HG03432 (cell line): ENCODE measurements around the gene SCYGR4.
A peak's percentile ranks its signal among the peaks of the same experiment; 100 is the strongest.
"Not testable (repeated sequence)": the region's sequence is repeated elsewhere in the genome, so short reads cannot be mapped to it uniquely, and the experiment has no call there.

Experiments used
- ATAC-seq: cut with Tn5 transposase; IDR thresholded peaks from one replicate; pipeline ENCODE4 v1.9.1; 2021; ENCODE audit warnings: mild to moderate bottlenecking, moderate library complexity; ENCODE audit not compliant: unreplicated experiment

SCYGR4 gene, protein sequence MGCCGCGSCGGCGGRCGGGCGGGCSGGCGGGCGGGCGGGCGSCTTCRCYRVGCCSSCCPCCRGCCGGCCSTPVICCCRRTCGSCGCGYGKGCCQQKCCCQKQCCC

GRCh38 chr2:227617316-227618230 lies at the start of gene SCYGR4:
Gene SCYGR4, plus strand, starts transcription at chr2:227617498. Its CDS starts 0 bp downstream, at chr2:227617498.
- ATAC-seq, result no peak

DNA sequence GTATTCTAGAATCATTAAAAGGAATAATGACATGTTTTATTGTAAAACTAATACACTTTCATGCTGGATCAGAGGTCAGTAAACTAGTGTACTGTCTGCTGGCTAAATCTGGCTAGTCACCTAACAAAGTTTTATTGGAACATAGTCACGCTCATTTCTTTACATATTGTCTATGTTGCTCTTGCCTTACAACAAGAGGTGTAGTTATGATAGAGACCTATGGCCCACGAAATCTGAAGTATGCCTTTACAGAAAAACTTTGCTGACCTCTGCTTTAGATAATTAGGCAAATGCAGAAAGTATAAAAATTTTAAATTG lies 48.5 kb upstream of the SCYGR4 start:
- ATAC-seq, result no peak

GRCh38 chr2:227570615-227571014 lies 46.7 kb upstream of the SCYGR4 start:
- no peak for ATAC-seq

DNA sequence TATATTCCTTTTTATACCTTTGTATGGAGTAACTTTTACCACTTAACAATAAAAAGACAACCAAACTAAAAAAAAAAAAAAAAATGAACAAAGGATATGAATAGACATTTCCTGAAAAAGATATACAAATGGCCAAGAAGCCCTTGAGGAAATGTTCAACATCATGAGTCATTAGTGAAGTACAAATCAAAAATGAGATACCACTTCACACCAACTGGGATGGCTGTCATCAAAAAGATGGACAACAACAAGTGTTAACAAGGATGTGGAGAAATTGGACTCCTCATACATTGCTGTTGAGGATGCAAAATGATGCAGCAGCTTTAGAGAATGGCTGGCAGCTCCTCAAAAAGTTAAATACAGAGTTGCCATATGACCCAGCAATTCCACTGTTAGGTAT lies 41.2 kb upstream of the SCYGR4 start:
- ATAC-seq, result no peak

DNA sequence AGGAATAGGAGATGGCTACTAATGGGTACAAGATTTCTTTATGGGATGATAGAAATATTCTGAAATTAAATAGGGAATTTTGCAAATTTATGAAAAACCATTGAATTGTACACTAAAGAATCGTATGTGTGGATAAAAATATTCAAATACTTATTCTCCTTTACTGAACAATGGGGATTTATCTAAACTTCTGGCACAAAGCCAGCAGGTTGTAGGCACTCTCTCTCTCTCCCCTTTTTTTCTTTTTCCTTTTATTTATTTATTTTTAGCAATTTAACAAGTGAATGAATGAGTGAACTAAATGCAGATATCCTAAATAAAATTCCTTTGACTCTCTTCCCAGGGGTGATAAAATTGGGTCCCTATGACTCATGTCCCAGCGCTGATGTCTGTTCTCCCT lies 40.5 kb upstream of the SCYGR4 start:
- ATAC-seq, result no peak

DNA sequence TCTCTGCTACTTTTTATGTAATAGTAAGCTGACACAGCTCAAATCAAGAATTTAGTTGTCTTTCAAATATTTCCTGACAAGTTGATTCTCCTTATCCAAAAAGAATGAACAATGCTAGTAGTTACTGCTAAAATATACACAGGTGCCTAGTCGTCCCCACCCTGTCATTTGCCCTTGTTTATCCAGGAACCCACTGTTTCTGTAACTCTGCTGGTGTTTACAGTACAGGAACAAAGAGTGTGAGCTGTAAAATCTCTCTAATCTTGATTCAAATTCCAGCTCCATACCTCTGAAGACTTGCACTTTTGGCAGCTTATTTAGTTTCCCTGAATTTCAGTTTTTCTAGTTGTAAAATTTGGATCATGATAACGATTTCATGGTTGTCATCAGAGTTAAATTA lies 39.7 kb upstream of the SCYGR4 start:
- ATAC-seq, result no peak

DNA sequence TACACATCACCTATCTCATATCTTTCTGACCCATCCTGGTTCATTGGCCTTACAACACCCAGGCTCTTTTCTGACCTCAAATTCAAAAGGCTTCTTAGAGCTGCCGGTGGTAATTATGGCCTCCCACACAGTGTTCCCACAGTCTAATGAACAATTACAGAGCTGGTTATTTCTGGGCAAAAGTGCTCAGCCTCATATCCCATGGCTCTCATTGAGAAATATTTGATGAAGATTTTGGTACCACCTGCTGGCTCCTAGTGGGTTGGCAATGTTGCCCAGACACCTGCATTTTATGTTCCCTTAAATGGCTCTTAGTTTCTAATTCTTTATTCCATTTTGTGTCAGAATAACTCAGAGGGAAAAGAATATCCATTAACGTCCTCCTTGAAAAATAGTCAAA lies 38.7 kb upstream of the SCYGR4 start:
- no peak for ATAC-seq

GRCh38 chr2:227579791-227580190 lies 37.5 kb upstream of the SCYGR4 start:
- no peak for ATAC-seq

- no peak for ATAC-seq
Measured at GRCh38 chr2:227582369-227582768, 34.9 kb upstream of the SCYGR4 start.

GRCh38 chr2:227592694-227593387 lies 24.5 kb upstream of the SCYGR4 start:
- ATAC-seq, result peak; percentile 85

DNA sequence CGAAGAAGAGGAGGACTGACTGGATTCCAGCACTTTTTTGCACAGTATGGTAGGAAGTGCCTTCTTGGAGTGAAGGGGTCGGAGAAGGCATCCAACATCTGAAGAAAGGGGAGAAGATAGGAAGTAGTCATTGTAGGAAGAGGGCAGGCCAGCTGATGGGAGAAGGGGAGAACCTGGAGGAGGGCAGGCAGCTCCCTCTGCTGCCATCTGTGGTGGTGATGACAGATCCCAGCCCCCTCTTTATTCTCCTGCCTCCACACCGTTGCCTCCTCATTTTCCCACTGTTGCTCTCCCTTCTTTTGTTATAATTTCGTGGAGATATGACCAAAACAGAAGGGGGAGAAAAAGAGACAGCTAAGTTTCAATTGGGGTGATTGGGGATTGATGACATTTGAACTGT lies 21.5 kb upstream of the SCYGR4 start:
- ATAC-seq, result no peak

- no peak for ATAC-seq
Measured at GRCh38 chr2:227597036-227597435, 20.3 kb upstream of the SCYGR4 start.

DNA sequence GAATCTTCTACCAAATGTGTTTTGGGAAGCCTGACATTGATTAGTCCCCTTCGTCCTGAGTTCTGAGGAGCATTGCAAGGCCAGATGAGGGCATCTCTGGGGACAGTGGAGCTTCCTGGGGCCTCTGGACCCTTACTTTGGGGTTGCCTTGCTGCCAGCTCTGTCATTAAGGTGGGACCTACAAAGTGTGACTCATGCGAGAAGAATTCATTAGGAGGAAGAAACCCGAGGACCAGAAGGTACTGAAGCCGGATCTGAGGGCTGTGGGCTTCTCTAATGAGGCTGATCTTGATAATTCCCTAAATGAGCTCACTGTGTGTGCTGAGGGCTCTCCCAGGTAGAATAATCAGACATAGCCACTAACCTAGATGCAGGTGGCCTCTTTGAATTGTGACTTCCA lies 19.3 kb upstream of the SCYGR4 start:
- no peak for ATAC-seq

GRCh38 chr2:227598835-227599503 lies 18.3 kb upstream of the SCYGR4 start, which contains the start of gene SCYGR2:
Gene SCYGR2, plus strand, starts transcription at chr2:227598893. Its CDS starts 0 bp downstream, at chr2:227598893.
- not testable (repeated sequence) for ATAC-seq

DNA sequence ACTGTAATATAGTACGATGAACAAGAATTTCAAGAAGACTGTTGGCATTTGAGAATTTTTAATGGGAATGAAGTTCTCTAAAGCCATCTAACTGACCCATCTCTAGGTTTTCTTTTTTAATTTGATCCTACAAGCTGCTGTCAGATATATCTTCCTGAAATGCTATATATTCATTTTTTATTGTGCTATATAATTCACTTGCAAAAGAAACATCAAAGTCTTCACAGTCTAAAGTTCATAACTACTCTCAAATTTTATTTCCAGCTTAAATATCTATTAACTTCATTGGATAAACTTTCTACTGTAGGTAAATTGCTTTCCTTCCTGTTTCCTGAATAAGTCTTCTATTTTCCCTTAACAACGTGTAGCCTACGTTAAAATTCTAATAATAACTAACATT lies 14.9 kb upstream of the SCYGR4 start:
- no peak for ATAC-seq

DNA sequence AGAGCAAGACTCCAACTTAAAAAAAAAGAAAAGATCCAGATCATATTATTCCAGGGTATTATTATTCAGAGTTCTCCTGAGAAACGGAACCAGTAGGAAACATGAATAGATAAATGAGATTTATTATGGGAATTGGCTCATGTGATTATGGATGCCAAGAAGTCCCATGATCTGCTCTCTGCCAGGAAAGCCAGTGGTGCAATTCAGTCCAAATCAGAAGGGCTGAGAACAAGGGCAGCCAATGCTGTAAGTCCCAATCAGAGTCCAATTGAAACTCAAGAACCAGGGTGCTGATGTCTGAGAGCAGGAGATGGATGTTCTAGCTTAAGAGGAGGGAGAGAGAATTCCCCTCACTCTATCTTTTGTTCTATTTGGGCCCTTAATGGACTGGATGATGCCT lies 10.8 kb upstream of the SCYGR4 start:
- ATAC-seq, result no peak

GRCh38 chr2:227607941-227608340 lies 9.4 kb upstream of the SCYGR4 start:
- ATAC-seq, result no peak

GRCh38 chr2:227608561-227609338 lies 8.5 kb upstream of the SCYGR4 start:
- ATAC-seq, result peak; percentile 79

GRCh38 chr2:227610123-227610522 lies 7.2 kb upstream of the SCYGR4 start:
- ATAC-seq, result no peak

GRCh38 chr2:227612546-227613271 lies 4.6 kb upstream of the SCYGR4 start:
- no peak for ATAC-seq
